Fibroblast of villous mesenchyme (primary cell): ENCODE results near the gene CASTOR1. TPM values are rescaled to one million over a fixed set of nuclear protein-coding genes. Genes with fewer than 3 reads are reported as not detected.

Experiments used
- DNase-seq: peaks from one replicate; pipeline ENCODE4 v3.0.0-alpha.2; 2010; ENCODE audit warnings: low read depth
- H3K4me3 ChIP-seq: 2 replicates; pipeline ENCODE4 v1.5.1; 2011; ENCODE audit warnings: low read depth, mild to moderate bottlenecking, low read length
- CTCF ChIP-seq: IDR thresholded peaks from 2 replicates; pipeline ENCODE4 v1.5.1; 2012; ENCODE audit warnings: low read depth, mild to moderate bottlenecking, low read length; ENCODE audit not compliant: insufficient read depth
- total RNA-seq: library from RNA; depleted of rRNA; stranded (reverse); fragments of >200 nt; gene quantifications from 2 replicates; pipeline ENCODE4 v1.2.3, GENCODE V29; 2012

The CASTOR1 gene
- total RNA-seq, 1 donor = 4.3 TPM

DNA sequence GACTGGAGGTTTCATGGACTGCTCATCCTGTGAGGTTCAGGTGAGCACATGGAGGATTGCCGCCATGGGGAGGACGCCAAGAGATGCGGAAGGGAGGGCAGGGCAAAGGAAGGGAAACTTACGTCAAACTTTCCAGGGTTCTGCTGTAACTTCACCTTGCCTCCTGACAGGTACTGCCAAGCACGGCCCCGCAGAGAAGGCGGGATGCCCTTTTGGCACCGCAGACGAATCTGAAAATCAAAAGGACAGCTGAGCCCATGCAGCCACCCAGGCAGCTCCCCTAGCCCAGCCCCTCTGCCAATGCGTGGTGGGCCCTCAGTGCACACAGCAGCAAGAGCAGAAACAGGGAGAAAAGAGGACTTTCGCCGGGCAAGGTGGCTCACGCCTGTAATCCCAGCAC lies 10.0 kb upstream of the CASTOR1 start:
- DNase-seq = no peak
- no peak for TF ChIP-seq CTCF
- no peak overlapping the region for H3K4me3 ChIP-seq

DNA sequence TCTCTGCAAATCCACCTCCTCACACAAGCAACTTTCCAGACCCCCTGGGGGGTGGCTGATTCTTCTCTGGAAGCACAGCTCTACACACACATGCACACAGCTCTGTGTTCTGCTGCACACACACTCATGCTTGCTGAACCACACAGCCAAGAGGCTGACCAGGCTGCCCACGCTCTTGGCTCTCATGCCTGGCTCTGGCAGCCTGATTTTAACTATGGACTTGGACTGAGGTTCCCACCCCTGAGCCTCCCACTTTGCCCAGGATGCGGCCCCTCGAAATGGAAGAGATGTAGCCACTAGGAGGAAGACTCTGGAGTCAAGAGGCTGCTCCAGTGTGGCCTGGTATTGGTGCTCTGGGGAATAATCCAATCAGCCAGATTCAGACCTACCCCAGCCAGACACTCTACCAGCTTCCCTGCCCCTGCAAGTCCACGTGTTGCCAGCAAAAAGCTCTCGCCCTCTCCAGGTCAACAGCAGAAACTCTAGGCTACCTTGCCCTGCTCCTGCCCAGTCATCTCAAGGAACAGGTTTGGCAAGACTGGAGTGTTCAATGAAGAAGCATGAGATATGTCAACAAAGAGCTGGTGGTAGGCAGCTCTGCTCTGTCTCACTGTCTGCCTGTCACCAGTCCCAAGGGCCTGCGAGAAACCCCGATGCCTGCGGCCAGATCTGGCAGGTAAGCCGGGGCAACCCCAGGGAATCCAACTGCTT lies 8.8 kb upstream of the CASTOR1 start:
- no peak for TF ChIP-seq CTCF
- no peak for DNase-seq
- no peak overlapping the region for H3K4me3 ChIP-seq

- DNase-seq = no peak
- no peak for TF ChIP-seq CTCF
- H3K4me3 ChIP-seq = no peak overlapping the region
These were observed 8.1 kb upstream of the CASTOR1 start for GRCh38 chr22:30297276-30297990.

DNA sequence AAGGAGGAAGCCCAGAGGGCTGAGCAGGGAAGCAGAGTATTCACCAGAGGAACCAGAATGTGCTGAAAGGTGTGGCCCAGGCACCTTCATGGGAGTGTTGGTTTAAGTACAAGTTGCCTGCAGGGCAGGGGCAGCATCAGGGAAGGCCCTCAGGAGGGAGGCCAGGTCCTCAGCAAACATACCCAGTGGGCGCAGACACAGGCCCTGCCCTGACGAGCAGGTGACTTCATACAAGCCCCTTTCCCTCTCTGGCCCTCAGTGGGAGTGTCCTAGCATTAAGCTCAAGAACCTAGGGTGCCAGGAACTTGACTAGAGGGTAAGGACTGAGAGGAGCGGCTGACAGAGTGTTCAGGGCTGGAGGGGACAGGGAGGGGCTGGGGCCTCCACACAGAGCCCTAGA lies 7.5 kb upstream of the CASTOR1 start:
- no peak for TF ChIP-seq CTCF
- H3K4me3 ChIP-seq = no peak overlapping the region
- no peak for DNase-seq

- no peak for DNase-seq
- no peak for TF ChIP-seq CTCF
These were observed 7.0 kb upstream of the CASTOR1 start for GRCh38 chr22:30296324-30296723.

GRCh38 chr22:30295576-30295975 lies 6.3 kb upstream of the CASTOR1 start:
- no peak overlapping the region for H3K4me3 ChIP-seq
- no peak for TF ChIP-seq CTCF
- DNase-seq = no peak

More at GRCh38 chr22:30296324-30296723, 7.0 kb upstream of the CASTOR1 start:
- no peak overlapping the region for H3K4me3 ChIP-seq
